HepG2 (cell line): Measurements from ENCODE around the gene TOM1L2. TPM values are rescaled to one million over a fixed set of nuclear protein-coding genes. Genes with fewer than 3 reads are reported as not detected.
A peak's percentile ranks its signal among the peaks of the same experiment; 100 is the strongest.

Source experiments
- ATAC-seq: fragments of 200-7000 bp; cut with Tn5 transposase; 3 replicates; pipeline ENCODE4 v1.9.1; 2020; ENCODE audit warnings: mild to moderate bottlenecking, moderate library complexity
- BruUV-seq: library from RNA; stranded (reverse); fragments of 400-500 nt; replicated peaks from 2 replicates; lab custom pipeline; 2021; lab: Mats Ljungman, UMichigan
- CTCF ChIA-PET: fragments of 300-600 bp; formaldehyde crosslinking; extraction: SDS; loops from one replicate; lab custom pipeline; 2021; ENCODE audit warnings: low total read pairs, inconsistent platforms, low intra/inter-chr PET ratio; lab: Yijun Ruan, JAX
- POLR2A ChIA-PET: fragments of 350-600 bp; sonication (Branson Sonifier 250); formaldehyde crosslinking; loops from one replicate; lab custom pipeline; 2020; ENCODE audit warnings: antibody characterized with exemption, inconsistent platforms; lab: Yijun Ruan, JAX
- DNase-seq: peaks from one replicate; pipeline ENCODE4 v3.0.0-alpha.2; 2015; ENCODE audit warnings: low spot score
- FAIRE-seq: peaks from 3 replicates; lab custom pipeline; 2011; peaks lifted over from hg19 to GRCh38; lab: Jason Lieb, UNC
- H2AFZ ChIP-seq: one replicate; pipeline ENCODE4 v1.6.1; 2011; ENCODE audit warnings: low read length, inconsistent platforms
- H3K27ac ChIP-seq: fragments of 300-600 bp; 3 replicates; pipeline ENCODE4 v1.8.0; 2011; ENCODE audit warnings: mixed run types, mild to moderate bottlenecking, mixed read lengths, low read length, inconsistent platforms; ENCODE audit not compliant: insufficient read depth; ENCODE audit errors: extremely low read length
- H3K27me3 ChIP-seq, 2 experiments: fragments of 200-600 bp in 1 of 2; 2 replicates in 1 of 2; 3 replicates in 1 of 2; pipeline versions ENCODE4 v1.6.0 to v1.8.0; 2011; ENCODE audit warnings: low read length in 2 of 2, mild to moderate bottlenecking in 2 of 2, moderate library complexity in 2 of 2, inconsistent platforms in 1 of 2; ENCODE audit not compliant: insufficient read depth in 2 of 2, control insufficient read depth in 1 of 2
- H3K36me3 ChIP-seq, 2 experiments: fragments of 200-600 bp in 1 of 2; replicated peaks in 1 of 2; 2 replicates in 1 of 2; 3 replicates in 1 of 2; pipeline versions ENCODE4 v1.5.1 to v1.8.0; 2011; ENCODE audit warnings: low read length in 2 of 2, inconsistent platforms in 1 of 2; ENCODE audit not compliant: insufficient read depth in 2 of 2, control insufficient read depth in 1 of 2
- H3K4me1 ChIP-seq: 2 replicates; pipeline ENCODE4 v1.5.1; 2012; ENCODE audit warnings: low read length, inconsistent platforms; ENCODE audit not compliant: insufficient read depth
- H3K4me2 ChIP-seq: 2 replicates; pipeline ENCODE4 v1.6.0; 2011; ENCODE audit warnings: low read depth, low read length, inconsistent platforms
- H3K4me3 ChIP-seq, 3 experiments: fragments of 200-600 bp in 1 of 3; sonication (generic), shearing (Covaris generic) in 1 of 3; replicated peaks in 1 of 3; 2 replicates each; pipeline ENCODE4 v1.5.1; 2011 to 2016; ENCODE audit warnings: low read length in 3 of 3, inconsistent platforms in 2 of 3, low read depth in 2 of 3, mild to moderate bottlenecking in 2 of 3, control low read depth in 1 of 3, mixed read lengths in 1 of 3; ENCODE audit not compliant: insufficient read depth in 1 of 3
- H3K79me2 ChIP-seq: one replicate; pipeline ENCODE4 v1.6.1; 2011; ENCODE audit warnings: low read length, inconsistent platforms; ENCODE audit not compliant: insufficient read depth
- H3K9ac ChIP-seq: 2 replicates; pipeline ENCODE4 v1.6.0; 2011; ENCODE audit warnings: mild to moderate bottlenecking, low read depth, low read length, inconsistent platforms; ENCODE audit not compliant: insufficient read depth
- H3K9me3 ChIP-seq: 2 replicates; pipeline ENCODE4 v1.5.1; 2012; ENCODE audit warnings: mild to moderate bottlenecking, low read length
- H4K20me1 ChIP-seq: 2 replicates; pipeline ENCODE4 v1.6.0; 2011; ENCODE audit warnings: inconsistent platforms, mild to moderate bottlenecking, low read length, moderate library complexity; ENCODE audit not compliant: insufficient read depth
- ARID5B ChIP-seq: IDR thresholded peaks from 2 replicates; pipeline ENCODE4 v1.4.0; 2020; ENCODE audit warnings: mild to moderate bottlenecking, missing genetic modification reagents
- CENPT ChIP-seq: sonication (generic); formaldehyde crosslinking; IDR thresholded peaks from 2 replicates; pipeline ENCODE4 v1.8.0; 2022; ENCODE audit warnings: low read depth, mild to moderate bottlenecking, moderate library complexity, missing genetic modification reagents
- GLMP ChIP-seq: sonication (generic); formaldehyde crosslinking; IDR thresholded peaks from 2 replicates; pipeline ENCODE4 v1.9.0; 2021; ENCODE audit warnings: missing genetic modification reagents, mild to moderate bottlenecking, borderline replicate concordance
- HNRNPH1 ChIP-seq: fragments of 200-400 bp; formaldehyde crosslinking; optimal IDR thresholded peaks from 2 replicates; pipeline ENCODE3; 2017; ENCODE audit warnings: mild to moderate bottlenecking, low read depth, low read length
- KMT2B ChIP-seq: IDR thresholded peaks from 2 replicates; pipeline ENCODE4 v1.6.1; 2016; ENCODE audit warnings: missing genetic modification reagents, missing compliant biosample characterization
- MED1 ChIP-seq: sonication (generic); formaldehyde crosslinking; IDR thresholded peaks from 2 replicates; pipeline ENCODE4 v1.4.0; 2020; ENCODE audit warnings: missing genetic modification reagents
- MTF2 ChIP-seq: sonication (generic); formaldehyde crosslinking; IDR thresholded peaks from 2 replicates; pipeline ENCODE4 v1.5.0; 2020; ENCODE audit warnings: missing genetic modification reagents, borderline replicate concordance
- NCOR1 ChIP-seq: fragments of 200-600 bp; sonication (generic); IDR thresholded peaks from 2 replicates; pipeline ENCODE4 v1.7.0; 2017; ENCODE audit warnings: antibody characterized with exemption, low read length, borderline replicate concordance
- PHF20 ChIP-seq: sonication (generic); formaldehyde crosslinking; IDR thresholded peaks from 2 replicates; pipeline ENCODE4 v1.5.0; 2020; ENCODE audit warnings: mild to moderate bottlenecking, missing genetic modification reagents
- TMF1 ChIP-seq: sonication (generic); formaldehyde crosslinking; IDR thresholded peaks from 2 replicates; pipeline ENCODE4 v1.8.1; 2022; ENCODE audit warnings: low read depth, missing genetic modification reagents
- U2AF1 ChIP-seq: fragments of 200-400 bp; formaldehyde crosslinking; optimal IDR thresholded peaks from 2 replicates; pipeline ENCODE3; 2017; ENCODE audit warnings: mild to moderate bottlenecking, low read depth, low read length
- ZBTB2 ChIP-seq: sonication (generic); formaldehyde crosslinking; IDR thresholded peaks from 2 replicates; pipeline ENCODE4 v1.8.0; 2022; ENCODE audit warnings: low read depth, missing genetic modification reagents
- ZNF101 ChIP-seq: sonication (generic); formaldehyde crosslinking; IDR thresholded peaks from 2 replicates; pipeline ENCODE4 v1.4.0; 2020; ENCODE audit warnings: mild to moderate bottlenecking, low read depth, missing genetic modification reagents, borderline replicate concordance
- ZNF558 ChIP-seq: sonication (generic); formaldehyde crosslinking; IDR thresholded peaks from 2 replicates; pipeline ENCODE4 v1.9.0; 2022; ENCODE audit warnings: mild to moderate bottlenecking, missing genetic modification reagents, borderline replicate concordance
- ZNF672 ChIP-seq: sonication (generic); formaldehyde crosslinking; IDR thresholded peaks from 2 replicates; pipeline ENCODE4 v1.8.1; 2022; ENCODE audit warnings: missing genetic modification reagents
- ZNF772 ChIP-seq: sonication (generic); formaldehyde crosslinking; IDR thresholded peaks from 2 replicates; pipeline ENCODE4 v1.5.0; 2020; ENCODE audit warnings: mild to moderate bottlenecking, missing genetic modification reagents
- WGBS: methylation state at CpG from one replicate; pipeline ENCODE4 v1.1.6; 2017; ENCODE audit warnings: low lambda C conversion rate; 5-methylcytosine and 5-hydroxymethylcytosine counted together
- in situ Hi-C: cut with HindIII; loops from 2 replicates; pipeline ENCODE4 v1.10.0; 2017; ENCODE audit warnings: low pct_unique_long_range_greater_than_20kb; ENCODE audit not compliant: extremely low pct_ligation_motif_present
- intact Hi-C: fragments of 100-400 bp; cut with micrococcal nuclease; formaldehyde crosslinking; loops from one replicate; pipeline ENCODE4 v1.10.0; 2022; ENCODE audit not compliant: unreplicated experiment
- polyA plus RNA-seq, 8 experiments: library from polyadenylated mRNA; depleted of rRNA in 3 of 8; stranded (reverse) in 7 of 8; unstranded in 1 of 8; fragments of >200 nt; fragmentation: Illumina TruSeq in 4 of 8; extraction: Trizol in 4 of 8; gene quantifications; 2 replicates each; pipeline versions ENCODE4 v1.2.1 to v1.2.3, GENCODE V29; 2011 to 2016; ENCODE audit warnings: low read depth in 4 of 8, missing spikeins in 1 of 8, mixed read lengths in 1 of 8; ENCODE audit not compliant: insufficient read depth in 1 of 8
- total RNA-seq, 5 experiments: library from RNA; depleted of rRNA; stranded (reverse); fragments of >200 nt; fragmentation: Illumina TruSeq; extraction: Trizol; gene quantifications; 2 replicates each; pipeline ENCODE4 v1.2.3, GENCODE V29; 2016; ENCODE audit warnings: low read depth in 1 of 5

TOM1L2 gene
- total and polyA plus RNA-seq, 2 of the 13 experiments (the other 11 are each of a cell fraction or from before 2014, with no cell fraction given): 4.7 to 7.4 TPM

GRCh38 chr17:17823433-17824118, 148.6 kb downstream of the TOM1L2 start:
- no TSS peak for BruUV-seq
- H3K27me3 ChIP-seq: no peaks in the 10 kb centered on the region
- H3K27ac ChIP-seq: peak overlapping the region; percentile 93
- intact Hi-C loops (no loop called here), in situ Hi-C loops (no loop called here)
- peaks cover 31 to 62% of the 10 kb centered on the region in 2 experiments for H3K36me3 ChIP-seq
- peak overlapping the region; percentile 74 for H3K9ac ChIP-seq
- DNase-seq (peak; percentile 81), FAIRE-seq (peak; percentile 60), ATAC-seq (peak; percentile 79)
- peaks cover 77% of the 10 kb centered on the region for H3K79me2 ChIP-seq
- 28% methylated on average over 5 of the region's 69 CpGs for WGBS
- H4K20me1 ChIP-seq: peaks cover 69% of the 10 kb centered on the region
- ChIA-PET CTCF (no interaction called here), POLR2A (interaction anchor here (1.5 to 8.6 kb wide), 2 partner anchors 7 to 14 kb away, joined by 3 to 69 read pairs; partner anchors contain the start of gene SREBF1)
- peak overlapping the region; percentile 29 to 69 (median 48); a peak in 5 of 6 replicates for H3K4me3 ChIP-seq
- no peak overlapping the region for H2AFZ ChIP-seq
- peaks cover 97% of the 10 kb centered on the region for H3K4me1 ChIP-seq
- no peaks in the 10 kb centered on the region for H3K9me3 ChIP-seq
- H3K4me2 ChIP-seq: peak overlapping the region; percentile 83
- TF ChIP-seq GLMP (CRISPR knock-in tag) (no peak), U2AF1 (no peak), TMF1 (0 out of 2 replicates have a peak, but pooled peaks have one; percentile 5), HNRNPH1 (no peak), ZBTB2 (no peak), PHF20 (CRISPR knock-in tag) (no peak), ZNF101 (no peak), ZNF772 (CRISPR knock-in tag) (0 out of 2 replicates have a peak, but pooled peaks have one; percentile 45), CENPT (CRISPR knock-in tag) (no peak), ZNF558 (CRISPR knock-in tag) (peak; percentile 78), NCOR1 (peak; percentile 81; the same call in 1 of the 2 replicates), ARID5B (CRISPR knock-in tag) (no peak), KMT2B (CRISPR knock-in tag) (no peak), ZNF672 (CRISPR knock-in tag) (no peak), MED1 (peak; percentile 83), MTF2 (no peak)
